Parathyroid adenoma (tissue), 2 donors: ENCODE results near the gene SNTB2.

Experiments used
- H2AFZ ChIP-seq: fragments of 300-600 bp; sonication (generic); one replicate; pipeline ENCODE4 v1.7.0; 2017; ENCODE audit warnings: antibody characterized with exemption, mild to moderate bottlenecking
- H3K27ac ChIP-seq: fragments of 300-600 bp; sonication (generic); one replicate; pipeline ENCODE4 v1.7.0; 2017
- H3K27me3 ChIP-seq: fragments of 300-600 bp; sonication (generic); one replicate; pipeline ENCODE4 v1.7.0; 2017; ENCODE audit warnings: low read length; ENCODE audit not compliant: control insufficient read depth, insufficient read depth
- H3K36me3 ChIP-seq: fragments of 300-600 bp; sonication (generic); one replicate; pipeline ENCODE4 v1.7.0; 2017; ENCODE audit warnings: low read length; ENCODE audit not compliant: control insufficient read depth, insufficient read depth
- H3K4me1 ChIP-seq: fragments of 300-600 bp; sonication (generic); one replicate; pipeline ENCODE4 v1.7.0; 2017; ENCODE audit warnings: control low read depth
- H3K4me2 ChIP-seq: fragments of 300-600 bp; sonication (generic); one replicate; pipeline ENCODE4 v1.7.0; 2017; ENCODE audit warnings: low read length
- H3K4me3 ChIP-seq: fragments of 300-600 bp; sonication (generic); one replicate; pipeline ENCODE4 v1.7.0; 2017; ENCODE audit warnings: low read depth, low read length
- H3K79me2 ChIP-seq: fragments of 300-600 bp; sonication (generic); one replicate; pipeline ENCODE4 v1.7.0; 2017; ENCODE audit warnings: control low read depth
- H3K9ac ChIP-seq: fragments of 300-600 bp; sonication (generic); one replicate; pipeline ENCODE4 v1.7.0; 2017; ENCODE audit warnings: mild to moderate bottlenecking
- H3K9me3 ChIP-seq: fragments of 300-600 bp; sonication (generic); one replicate; pipeline ENCODE4 v1.7.0; 2017; ENCODE audit warnings: low read length; ENCODE audit not compliant: control insufficient read depth
- TF ChIP-seq, protein P1 (sequence below): fragments of 300-600 bp; sonication (generic); IDR thresholded peaks from one replicate; pipeline ENCODE4 v1.7.0; 2017; ENCODE audit warnings: antibody characterized with exemption, mild to moderate bottlenecking
- donor health status: primary hyperparathyroidism.

The SNTB2 gene

GRCh38 chr16:69169051-69169450 lies 17.9 kb upstream of the SNTB2 start:
- H3K9me3 ChIP-seq, result no peaks in the 10 kb centered on the region
- no peaks in the 10 kb centered on the region for H3K79me2 ChIP-seq
- TF ChIP-seq, protein P1, sequence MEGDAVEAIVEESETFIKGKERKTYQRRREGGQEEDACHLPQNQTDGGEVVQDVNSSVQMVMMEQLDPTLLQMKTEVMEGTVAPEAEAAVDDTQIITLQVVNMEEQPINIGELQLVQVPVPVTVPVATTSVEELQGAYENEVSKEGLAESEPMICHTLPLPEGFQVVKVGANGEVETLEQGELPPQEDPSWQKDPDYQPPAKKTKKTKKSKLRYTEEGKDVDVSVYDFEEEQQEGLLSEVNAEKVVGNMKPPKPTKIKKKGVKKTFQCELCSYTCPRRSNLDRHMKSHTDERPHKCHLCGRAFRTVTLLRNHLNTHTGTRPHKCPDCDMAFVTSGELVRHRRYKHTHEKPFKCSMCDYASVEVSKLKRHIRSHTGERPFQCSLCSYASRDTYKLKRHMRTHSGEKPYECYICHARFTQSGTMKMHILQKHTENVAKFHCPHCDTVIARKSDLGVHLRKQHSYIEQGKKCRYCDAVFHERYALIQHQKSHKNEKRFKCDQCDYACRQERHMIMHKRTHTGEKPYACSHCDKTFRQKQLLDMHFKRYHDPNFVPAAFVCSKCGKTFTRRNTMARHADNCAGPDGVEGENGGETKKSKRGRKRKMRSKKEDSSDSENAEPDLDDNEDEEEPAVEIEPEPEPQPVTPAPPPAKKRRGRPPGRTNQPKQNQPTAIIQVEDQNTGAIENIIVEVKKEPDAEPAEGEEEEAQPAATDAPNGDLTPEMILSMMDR, result no peak
- H3K27ac ChIP-seq, result no peak overlapping the region
- H3K9ac ChIP-seq, result no peak overlapping the region
- peaks cover 11% of the 10 kb centered on the region for H3K4me1 ChIP-seq
- no peak overlapping the region for H3K4me3 ChIP-seq
- H3K36me3 ChIP-seq, result no peaks in the 10 kb centered on the region
- no peak overlapping the region for H3K4me2 ChIP-seq
- no peak overlapping the region for H2AFZ ChIP-seq
- H3K27me3 ChIP-seq, result no peaks in the 10 kb centered on the region

DNA sequence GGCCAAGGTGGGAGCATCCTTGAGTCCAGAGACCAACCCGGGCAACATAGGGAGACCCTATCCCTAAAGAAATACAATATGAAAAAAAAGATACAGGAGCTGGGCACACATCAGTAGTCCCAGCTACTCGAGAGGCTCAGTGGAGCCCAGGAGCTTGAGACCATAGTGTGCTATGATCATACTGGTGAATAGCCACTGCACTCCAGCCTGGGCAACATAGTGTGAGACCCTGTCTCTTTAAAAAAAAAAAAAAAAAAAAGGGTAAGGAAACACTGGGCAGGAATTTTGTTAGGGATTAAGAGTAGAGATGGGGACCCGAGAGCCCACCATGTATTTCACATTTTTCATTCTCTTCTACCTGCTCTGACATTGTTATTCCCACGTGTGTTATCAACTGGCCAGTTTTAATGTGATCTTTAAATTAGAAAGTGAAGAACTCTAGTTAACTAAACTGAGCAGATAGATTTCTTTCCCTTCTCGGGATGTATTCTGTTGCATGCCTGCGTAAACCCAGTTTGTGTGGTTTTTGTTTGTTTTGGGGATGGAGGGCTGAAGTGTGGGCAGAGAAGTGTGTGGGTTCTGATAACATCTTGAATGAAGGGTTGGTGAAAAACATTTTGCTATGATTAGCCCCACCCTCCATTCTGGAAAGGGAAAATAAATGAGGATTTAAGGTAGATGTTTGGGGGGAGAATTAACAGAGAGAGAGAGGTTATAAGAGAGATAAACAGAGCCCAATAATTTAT lies 17.2 kb upstream of the SNTB2 start:
- peaks cover 11% of the 10 kb centered on the region for H3K4me1 ChIP-seq
- TF ChIP-seq, protein P1, result no peak
- H3K27me3 ChIP-seq, result no peaks in the 10 kb centered on the region
- H3K9ac ChIP-seq, result no peak overlapping the region
- no peaks in the 10 kb centered on the region for H3K36me3 ChIP-seq
- no peak overlapping the region for H2AFZ ChIP-seq
- no peak overlapping the region for H3K27ac ChIP-seq
- no peak overlapping the region for H3K4me2 ChIP-seq
- H3K9me3 ChIP-seq, result no peaks in the 10 kb centered on the region
- no peak overlapping the region for H3K4me3 ChIP-seq
- H3K79me2 ChIP-seq, result no peaks in the 10 kb centered on the region

- no peaks in the 10 kb centered on the region for H3K79me2 ChIP-seq
- H3K4me2 ChIP-seq, result peak overlapping the region; percentile 15
- no peaks in the 10 kb centered on the region for H3K9me3 ChIP-seq
- no peak overlapping the region for H3K9ac ChIP-seq
- TF ChIP-seq, protein P1, result no peak
- H3K4me3 ChIP-seq, result peak overlapping the region; percentile 24
- H2AFZ ChIP-seq, result peak overlapping the region; percentile 40
- peak overlapping the region; percentile 52 for H3K27ac ChIP-seq
- no peaks in the 10 kb centered on the region for H3K27me3 ChIP-seq
- H3K4me1 ChIP-seq, result peaks cover 11% of the 10 kb centered on the region
- H3K36me3 ChIP-seq, result no peaks in the 10 kb centered on the region
Observed at GRCh38 chr16:69171325-69172084, 15.5 kb upstream of the SNTB2 start.

DNA sequence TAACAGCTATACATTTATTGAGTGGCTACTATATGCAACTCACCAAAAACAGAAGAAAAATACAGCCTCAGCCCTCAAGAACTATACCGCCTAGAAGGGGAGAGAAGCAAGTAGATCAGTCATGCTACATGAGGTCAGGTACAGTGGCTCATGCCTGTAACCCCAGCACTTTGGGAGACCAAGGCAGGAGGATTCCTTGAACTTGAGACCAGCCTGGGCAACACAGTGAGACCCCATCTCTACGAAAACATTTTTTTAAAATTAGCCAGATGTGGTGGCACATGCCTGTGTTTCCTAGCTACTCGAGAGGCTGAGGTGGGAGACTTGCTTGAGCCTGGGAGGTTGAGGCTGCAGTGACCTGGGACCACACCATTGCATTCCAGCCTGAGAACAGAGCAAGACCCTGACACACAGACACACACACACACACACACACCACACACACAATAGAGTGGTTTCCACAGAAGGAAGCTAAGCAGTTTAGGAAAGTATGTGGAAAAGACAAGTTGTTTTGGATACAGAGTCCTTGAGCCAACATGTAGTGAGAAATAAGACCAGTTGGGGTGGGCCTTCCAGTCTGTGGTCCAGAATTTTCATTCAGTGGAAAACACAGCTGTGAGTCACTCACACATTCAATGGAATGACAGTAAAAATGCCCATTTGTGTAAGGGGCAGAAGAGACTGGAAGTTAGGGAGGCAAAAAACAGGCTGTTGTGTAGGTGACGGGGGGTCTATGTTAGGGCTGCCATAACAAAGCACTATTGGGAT lies 10.7 kb upstream of the SNTB2 start:
- Histone ChIP-seq H3K4me3 (no peak overlapping the region), H2AFZ (no peak overlapping the region), H3K4me1 (peaks cover 16% of the 10 kb centered on the region), H3K9ac (no peak overlapping the region), H3K4me2 (no peak overlapping the region), H3K27me3 (no peaks in the 10 kb centered on the region), H3K79me2 (no peaks in the 10 kb centered on the region), H3K36me3 (no peaks in the 10 kb centered on the region), H3K27ac (no peak overlapping the region), H3K9me3 (no peaks in the 10 kb centered on the region)
- TF ChIP-seq, protein P1, result no peak
